ENCODE measurements around the gene SLC8A2. TPM values are rescaled to one million over a fixed set of nuclear protein-coding genes. Genes with fewer than 3 reads are reported as not detected.

Gene SLC8A2
- total RNA-seq, 1 donor from 2014 or later: 0.70 TPM

GRCh38 chr19:47404334-47405196 lies 67.1 kb downstream of the SLC8A2 start:
- no peak overlapping the region for H3K4me3 Mint-ChIP-seq
- H3K27me3 Mint-ChIP-seq (ENCODE audit: low read depth): no peaks in the 10 kb centered on the region
- DNase-seq (ENCODE audit: low read depth, low spot score): no peak
- no peak overlapping the region for H3K27ac Mint-ChIP-seq (ENCODE audit: unreplicated experiment)
- peaks cover 18% of the 10 kb centered on the region for H3K36me3 Mint-ChIP-seq (ENCODE audit: low read depth)
- H3K9me3 Mint-ChIP-seq: no peaks in the 10 kb centered on the region
- TF ChIP-seq, protein P1, sequence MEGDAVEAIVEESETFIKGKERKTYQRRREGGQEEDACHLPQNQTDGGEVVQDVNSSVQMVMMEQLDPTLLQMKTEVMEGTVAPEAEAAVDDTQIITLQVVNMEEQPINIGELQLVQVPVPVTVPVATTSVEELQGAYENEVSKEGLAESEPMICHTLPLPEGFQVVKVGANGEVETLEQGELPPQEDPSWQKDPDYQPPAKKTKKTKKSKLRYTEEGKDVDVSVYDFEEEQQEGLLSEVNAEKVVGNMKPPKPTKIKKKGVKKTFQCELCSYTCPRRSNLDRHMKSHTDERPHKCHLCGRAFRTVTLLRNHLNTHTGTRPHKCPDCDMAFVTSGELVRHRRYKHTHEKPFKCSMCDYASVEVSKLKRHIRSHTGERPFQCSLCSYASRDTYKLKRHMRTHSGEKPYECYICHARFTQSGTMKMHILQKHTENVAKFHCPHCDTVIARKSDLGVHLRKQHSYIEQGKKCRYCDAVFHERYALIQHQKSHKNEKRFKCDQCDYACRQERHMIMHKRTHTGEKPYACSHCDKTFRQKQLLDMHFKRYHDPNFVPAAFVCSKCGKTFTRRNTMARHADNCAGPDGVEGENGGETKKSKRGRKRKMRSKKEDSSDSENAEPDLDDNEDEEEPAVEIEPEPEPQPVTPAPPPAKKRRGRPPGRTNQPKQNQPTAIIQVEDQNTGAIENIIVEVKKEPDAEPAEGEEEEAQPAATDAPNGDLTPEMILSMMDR (conservative IDR thresholded peaks at IDR 0.05): no peak
- peaks cover 4% of the 10 kb centered on the region for H3K4me1 Mint-ChIP-seq

DNA sequence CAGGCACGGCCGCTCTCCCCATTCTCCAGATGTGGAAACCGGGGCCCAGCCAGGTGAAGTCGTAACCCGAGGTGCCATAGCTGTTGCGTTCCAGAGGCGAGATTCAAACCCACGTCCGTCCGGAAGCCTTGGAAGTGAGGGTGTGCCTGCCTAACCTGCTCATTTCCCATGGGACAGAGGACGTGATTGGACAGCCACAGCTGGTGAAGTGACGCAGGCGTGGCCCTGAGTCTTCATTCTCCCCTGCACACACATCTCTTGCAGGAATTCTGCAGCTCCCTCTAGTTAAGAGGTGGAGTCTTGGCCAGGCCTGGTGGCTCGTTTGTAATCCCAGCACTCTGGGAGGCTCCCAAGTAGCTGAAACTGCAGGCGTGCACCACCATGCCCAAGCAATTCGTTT lies 69.2 kb downstream of the SLC8A2 start:
- Mint-ChIP-seq H3K4me1 (peaks cover 15% of the 10 kb centered on the region), H3K27me3 (ENCODE audit: low read depth) (peaks cover 3% of the 10 kb centered on the region), H3K27ac (ENCODE audit: unreplicated experiment) (no peak overlapping the region), H3K36me3 (ENCODE audit: low read depth) (peaks cover 6% of the 10 kb centered on the region), H3K9me3 (no peaks in the 10 kb centered on the region), H3K4me3 (no peak overlapping the region)
- DNase-seq (ENCODE audit: low read depth, low spot score): no peak
- TF ChIP-seq, protein P1 (conservative IDR thresholded peaks at IDR 0.05): no peak

- no peak for DNase-seq (ENCODE audit: low read depth, low spot score)
- peaks cover 8% of the 10 kb centered on the region for H3K27me3 Mint-ChIP-seq (ENCODE audit: low read depth)
- H3K27ac Mint-ChIP-seq (ENCODE audit: unreplicated experiment): peak overlapping the region; percentile 24
- H3K4me1 Mint-ChIP-seq: peaks cover 15% of the 10 kb centered on the region
- no peak overlapping the region for H3K4me3 Mint-ChIP-seq
- TF ChIP-seq, protein P1 (conservative IDR thresholded peaks at IDR 0.05): no peak
- H3K36me3 Mint-ChIP-seq (ENCODE audit: low read depth): no peaks in the 10 kb centered on the region
- no peaks in the 10 kb centered on the region for H3K9me3 Mint-ChIP-seq
Observed at GRCh38 chr19:47398707-47399597, 72.7 kb downstream of the SLC8A2 start.

GRCh38 chr19:47391510-47392223 lies 80.0 kb downstream of the SLC8A2 start:
- DNase-seq (ENCODE audit: low read depth, low spot score): peak; percentile 94
- TF ChIP-seq, protein P1 (conservative IDR thresholded peaks at IDR 0.05): peak; percentile 92
- H3K36me3 Mint-ChIP-seq (ENCODE audit: low read depth): no peaks in the 10 kb centered on the region
- no peaks in the 10 kb centered on the region for H3K9me3 Mint-ChIP-seq
- peak overlapping the region; percentile 96 for H3K27ac Mint-ChIP-seq (ENCODE audit: unreplicated experiment)
- peaks cover 11% of the 10 kb centered on the region for H3K27me3 Mint-ChIP-seq (ENCODE audit: low read depth)
- peak overlapping the region; percentile 62 for H3K4me3 Mint-ChIP-seq
- peaks cover 15% of the 10 kb centered on the region for H3K4me1 Mint-ChIP-seq

Data from neural crest cell (in vitro differentiated cells).